NCI-H2171 (cell line): ENCODE measurements around the gene ZNF232.
A peak's percentile ranks its signal among the peaks of the same experiment; 100 is the strongest.
"Not testable (repeated sequence)": the region's sequence is repeated elsewhere in the genome, so short reads cannot be mapped to it uniquely, and the experiment has no call there.

Experiments used
- DNase-seq: peaks from one replicate; lab custom pipeline; 2025; lab: John Stamatoyannopoulos, UW

ZNF232 gene

DNA sequence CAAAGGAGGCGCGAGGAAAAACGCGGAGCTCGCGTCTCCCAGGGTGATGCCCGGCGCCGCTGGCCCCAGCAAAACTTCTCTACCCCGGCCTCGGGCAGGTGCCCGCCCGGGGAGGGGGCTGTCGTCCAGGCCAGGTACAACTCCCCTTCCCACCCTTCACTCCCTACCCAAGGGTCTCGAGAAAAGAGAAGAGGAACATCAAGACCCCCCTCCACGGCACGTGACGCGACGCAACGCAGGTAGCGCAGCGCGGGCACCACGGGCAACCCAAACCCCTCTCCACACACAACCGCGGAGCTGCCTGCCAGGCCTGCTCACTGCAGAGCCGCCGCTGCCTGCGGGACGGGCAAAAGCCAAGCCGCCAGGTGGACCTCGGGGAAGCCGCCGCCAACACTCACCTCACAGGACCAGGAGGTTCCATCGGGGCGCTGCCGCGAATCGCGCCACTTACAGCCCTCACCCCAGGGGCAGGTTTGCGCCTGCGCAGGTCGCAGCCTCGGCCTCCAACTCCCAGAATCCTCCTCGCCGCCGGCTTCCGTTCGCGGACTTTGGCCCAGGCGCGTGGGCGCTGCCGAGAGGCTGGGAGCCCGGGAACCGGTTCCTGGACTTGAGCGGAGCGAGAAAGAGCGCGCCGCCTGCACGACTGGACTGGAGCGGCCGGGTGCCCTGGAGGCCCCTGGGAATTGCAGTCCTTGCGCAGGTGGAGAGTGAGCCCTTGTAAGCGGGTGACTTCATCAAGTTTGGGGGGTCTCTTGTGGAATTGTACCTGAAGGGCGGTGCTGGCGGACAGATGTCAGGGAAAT lies at the start of gene ZNF232:
Gene ZNF232, minus strand, starts transcription at position 477 of the 803 bp plus-strand sequence. Its CDS starts 56 bp downstream, at position 421.
- peak; percentile 94 for DNase-seq

DNA sequence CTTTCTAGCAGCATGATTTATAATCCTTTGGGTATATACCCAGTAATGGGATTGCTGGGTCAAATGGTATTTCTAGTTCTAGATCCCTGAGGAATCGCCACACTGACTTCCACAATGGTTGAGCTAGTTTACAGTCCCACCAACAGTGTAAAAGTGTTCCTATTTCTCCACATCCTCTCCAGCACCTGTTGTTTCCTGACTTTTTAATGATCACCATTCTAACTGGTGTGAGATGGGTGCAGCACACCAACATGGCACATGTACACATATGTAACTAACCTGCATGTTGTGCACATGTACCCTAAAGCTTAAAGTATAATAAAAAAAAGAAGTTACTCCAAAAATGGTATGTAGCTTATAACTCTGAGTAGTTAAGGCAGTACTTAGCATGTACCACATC lies 49.0 kb upstream of the ZNF232 start:
- DNase-seq = not testable (repeated sequence)

DNA sequence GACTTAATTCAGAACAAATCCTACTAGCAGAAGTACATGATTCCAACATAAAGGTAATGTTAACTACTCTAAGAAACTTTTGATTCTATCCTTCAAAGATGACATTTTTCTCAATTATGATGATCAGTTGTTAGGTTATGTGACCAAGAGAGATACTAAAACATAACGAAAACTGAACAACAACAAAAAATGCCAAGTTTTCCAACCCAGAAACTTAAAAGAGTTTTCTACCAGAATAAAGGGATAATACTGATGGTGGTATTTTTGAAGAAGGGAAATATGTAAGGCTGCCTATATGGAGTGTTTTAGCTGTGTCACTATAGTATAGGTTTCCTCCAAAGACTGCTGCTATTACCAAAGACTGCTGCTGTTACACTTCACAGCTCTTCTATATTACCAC lies 34.4 kb upstream of the ZNF232 start:
- DNase-seq = not testable (repeated sequence)

GRCh38 chr17:5142877-5143276 lies 31.2 kb upstream of the ZNF232 start:
- DNase-seq = not testable (repeated sequence)

DNA sequence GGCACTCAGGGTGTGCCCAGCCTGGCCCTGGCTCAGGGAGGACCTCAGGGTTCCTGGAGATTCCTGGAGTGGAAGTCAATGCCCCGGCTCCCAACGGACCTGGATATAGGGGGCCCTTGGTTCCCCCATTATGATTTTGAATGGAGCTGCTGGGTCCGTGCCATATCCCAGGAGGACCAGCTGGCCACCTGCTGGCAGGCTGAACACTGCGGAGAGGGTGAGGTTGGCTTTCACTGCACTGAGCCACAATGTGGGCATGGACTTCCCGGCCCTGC lies 27.7 kb upstream of the ZNF232 start:
- no peak for DNase-seq

DNA sequence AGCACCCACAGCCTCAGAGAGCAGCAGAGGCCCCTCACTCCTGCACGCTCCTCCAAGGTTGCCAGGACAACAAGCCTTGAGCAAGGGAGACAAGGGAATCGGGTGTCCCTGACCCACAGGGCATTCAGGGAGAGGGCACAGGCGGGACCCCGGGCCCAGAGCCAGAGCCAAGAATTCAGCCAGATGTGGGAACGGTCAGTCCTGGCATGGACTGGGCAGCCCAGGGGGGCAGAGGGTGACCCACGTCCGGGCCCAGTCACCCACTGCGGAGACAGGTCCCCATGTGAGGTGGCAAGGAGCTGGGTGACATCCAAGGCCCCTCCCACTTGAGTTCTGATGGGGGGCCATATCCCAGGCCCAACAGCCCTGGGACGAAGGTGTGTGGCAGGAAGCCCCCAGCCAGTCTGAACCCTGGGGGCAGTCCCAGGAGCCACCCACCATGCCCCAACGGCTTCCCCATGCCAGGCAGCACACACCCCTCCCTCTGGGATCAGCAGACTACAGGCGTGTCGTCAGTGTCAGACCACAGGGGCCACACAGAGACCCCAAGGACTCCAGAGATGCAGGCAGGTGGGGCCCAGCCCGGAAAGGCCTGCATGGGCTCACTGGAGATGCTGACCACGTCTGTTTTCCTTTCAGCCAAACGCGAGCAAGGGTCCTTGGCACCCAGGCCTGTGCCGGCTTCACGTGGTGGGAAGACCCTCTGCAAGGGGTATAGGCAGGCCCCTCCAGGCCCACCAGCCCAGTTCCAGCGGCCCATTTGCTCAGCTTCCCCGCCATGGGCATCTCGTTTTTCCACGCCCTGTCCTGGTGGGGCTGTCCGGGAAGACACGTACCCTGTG lies 27.2 kb upstream of the ZNF232 start:
- DNase-seq = no peak

GRCh38 chr17:5138198-5138544 lies 26.5 kb upstream of the ZNF232 start:
- not testable (repeated sequence) for DNase-seq

DNA sequence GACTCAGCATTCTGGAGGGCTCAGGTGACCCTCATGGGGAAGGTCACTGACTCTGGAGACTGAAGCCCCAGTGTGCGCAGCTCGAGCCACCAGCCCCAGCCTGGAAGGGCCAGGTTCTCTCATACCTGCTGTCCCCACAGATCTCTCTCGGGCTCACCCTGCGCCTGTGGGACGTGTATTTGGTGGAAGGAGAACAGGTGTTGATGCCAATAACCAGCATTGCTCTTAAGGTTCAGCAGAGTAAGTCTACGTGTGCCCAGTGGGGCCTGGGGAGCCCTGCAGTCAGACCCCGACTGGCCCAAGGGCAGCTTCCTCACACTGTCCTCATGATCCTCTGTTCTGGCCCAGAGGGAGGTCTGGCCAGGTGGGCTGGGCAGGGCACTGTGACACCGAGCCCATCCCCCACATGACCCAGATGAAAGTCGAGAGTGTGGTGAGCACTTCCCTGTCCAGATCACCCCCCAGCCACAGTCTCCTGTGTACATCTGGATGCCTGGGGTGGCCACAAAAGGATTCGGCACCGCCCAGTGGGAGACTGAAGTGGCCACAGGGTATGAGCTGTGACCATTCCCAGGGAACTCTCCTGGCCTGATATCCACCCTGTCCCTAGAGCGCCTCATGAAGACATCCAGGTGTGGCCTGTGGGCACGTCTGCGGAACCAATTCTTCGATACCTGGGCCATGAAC lies 26.0 kb upstream of the ZNF232 start:
- not testable (repeated sequence) for DNase-seq

DNA sequence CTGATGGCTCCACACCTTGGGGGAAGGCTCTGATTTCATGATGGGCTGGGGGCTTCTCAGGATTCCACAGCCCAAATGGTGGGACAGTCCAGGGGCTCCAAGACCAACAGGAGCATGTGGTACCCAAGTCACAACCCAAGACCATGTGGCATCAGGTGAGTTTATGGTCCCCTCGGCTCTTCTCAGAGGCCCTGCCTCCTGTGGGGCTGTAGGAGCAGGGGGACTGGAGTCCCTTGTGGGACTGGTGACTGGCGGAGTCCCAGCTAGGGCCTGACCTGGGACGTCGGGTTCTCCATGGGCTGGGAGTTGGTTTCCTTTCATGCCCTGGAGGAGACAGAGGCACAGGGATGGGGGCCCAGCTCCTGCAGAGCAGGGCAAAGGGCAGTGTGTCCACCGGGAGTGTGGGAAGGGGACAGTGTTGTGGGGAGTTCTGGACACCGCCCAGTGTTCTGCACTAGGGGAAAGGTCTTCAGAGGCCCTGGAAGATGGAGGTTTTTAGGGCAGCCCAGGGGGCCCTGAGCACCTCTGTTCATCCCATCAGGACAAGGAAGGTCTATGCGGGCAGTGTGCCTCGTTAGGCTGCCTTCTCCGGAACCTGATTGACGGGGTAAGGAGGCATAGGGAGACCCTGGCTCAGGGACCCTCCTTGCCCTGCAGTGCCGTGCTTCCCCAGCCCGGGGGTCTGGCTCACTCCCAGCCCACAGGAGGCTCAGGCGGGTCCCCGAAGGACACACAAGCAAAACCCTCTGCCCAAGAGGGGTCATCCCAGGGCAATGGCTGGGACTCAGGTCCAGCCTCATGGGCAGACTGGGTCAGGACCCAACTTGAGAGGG lies 25.1 kb upstream of the ZNF232 start:
- DNase-seq = not testable (repeated sequence)

DNA sequence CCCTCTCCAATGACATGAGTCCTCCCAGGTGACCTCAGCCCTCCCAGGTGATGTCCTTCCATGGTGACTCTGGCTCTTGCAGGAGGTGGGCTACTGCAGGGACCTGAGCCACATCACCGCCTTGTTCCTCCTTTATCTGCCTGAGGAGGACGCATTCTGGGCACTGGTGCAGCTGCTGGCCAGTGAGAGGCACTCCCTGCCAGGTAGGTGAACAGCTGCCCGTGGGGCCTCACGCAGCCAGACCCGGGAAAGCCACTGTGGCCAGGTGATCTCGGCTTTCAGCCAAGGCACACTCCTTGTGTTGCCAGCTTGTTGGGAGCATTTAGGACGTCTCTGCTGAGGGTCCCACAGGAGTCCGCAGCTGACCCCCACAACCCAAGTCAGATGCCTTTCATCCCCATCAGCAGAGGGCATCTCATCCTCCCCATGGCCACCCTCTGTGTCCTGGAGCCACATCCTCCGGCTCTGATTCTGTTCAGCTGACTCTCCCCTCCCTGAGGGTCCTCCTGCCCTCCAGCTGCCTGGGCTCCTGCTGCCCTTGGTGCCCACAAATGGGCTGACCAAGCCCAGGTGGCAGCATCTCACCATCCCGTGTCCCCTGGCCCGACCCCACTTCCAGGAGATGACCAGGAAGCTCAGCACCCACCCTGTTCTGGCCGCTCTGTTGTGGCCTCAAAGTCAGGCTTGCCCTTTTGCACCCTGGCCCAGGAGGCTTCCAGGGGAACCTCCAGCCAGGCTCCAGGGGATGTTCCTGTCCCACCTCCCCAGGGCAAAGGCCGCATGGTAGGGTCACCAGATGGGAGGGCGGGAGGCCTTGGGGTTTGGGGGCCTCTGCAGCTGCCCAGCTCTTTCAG lies 24.3 kb upstream of the ZNF232 start:
- no peak for DNase-seq

GRCh38 chr17:5135131-5135712 lies 23.5 kb upstream of the ZNF232 start:
- not testable (repeated sequence) for DNase-seq

DNA sequence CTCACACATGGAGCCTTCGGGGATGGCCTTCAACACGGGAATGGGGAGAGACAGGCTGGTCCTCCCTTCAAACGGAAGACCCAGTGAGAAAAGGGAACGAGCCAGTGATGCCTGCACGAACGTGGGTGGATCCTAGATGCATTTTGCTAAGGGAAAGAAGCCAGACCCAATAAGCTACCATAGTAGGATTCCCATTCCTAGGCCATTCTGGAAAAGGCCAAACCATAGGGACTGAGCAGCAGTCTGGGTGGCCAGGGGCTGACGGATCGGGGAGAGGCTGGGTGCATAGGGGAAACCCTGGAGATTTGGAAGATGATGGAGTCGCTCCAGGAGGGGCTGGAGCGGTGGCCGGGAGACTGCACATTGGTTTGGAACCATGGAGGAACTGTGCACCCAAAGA lies 22.9 kb upstream of the ZNF232 start:
- DNase-seq = not testable (repeated sequence)

- DNase-seq = not testable (repeated sequence)
Measured at GRCh38 chr17:5133961-5134360, 22.3 kb upstream of the ZNF232 start.

DNA sequence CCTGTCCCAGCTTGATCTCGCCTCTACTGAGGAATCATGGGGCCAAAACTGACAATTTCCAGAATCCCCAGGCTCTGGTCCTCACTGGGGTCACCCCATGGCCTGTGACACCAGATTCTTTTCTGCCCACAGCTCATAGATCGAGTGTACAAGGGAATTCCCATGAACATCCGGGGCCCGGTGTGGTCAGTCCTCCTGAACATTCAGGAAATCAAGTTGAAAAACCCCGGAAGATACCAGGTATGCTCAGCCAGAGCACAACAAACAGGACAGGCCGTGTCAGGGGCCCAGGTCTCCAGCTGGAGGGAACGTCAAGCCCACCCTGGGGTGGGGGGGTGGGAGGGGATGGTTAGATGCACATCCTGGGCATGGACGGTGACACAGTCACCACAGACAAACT lies 21.6 kb upstream of the ZNF232 start:
- no peak for DNase-seq

DNA sequence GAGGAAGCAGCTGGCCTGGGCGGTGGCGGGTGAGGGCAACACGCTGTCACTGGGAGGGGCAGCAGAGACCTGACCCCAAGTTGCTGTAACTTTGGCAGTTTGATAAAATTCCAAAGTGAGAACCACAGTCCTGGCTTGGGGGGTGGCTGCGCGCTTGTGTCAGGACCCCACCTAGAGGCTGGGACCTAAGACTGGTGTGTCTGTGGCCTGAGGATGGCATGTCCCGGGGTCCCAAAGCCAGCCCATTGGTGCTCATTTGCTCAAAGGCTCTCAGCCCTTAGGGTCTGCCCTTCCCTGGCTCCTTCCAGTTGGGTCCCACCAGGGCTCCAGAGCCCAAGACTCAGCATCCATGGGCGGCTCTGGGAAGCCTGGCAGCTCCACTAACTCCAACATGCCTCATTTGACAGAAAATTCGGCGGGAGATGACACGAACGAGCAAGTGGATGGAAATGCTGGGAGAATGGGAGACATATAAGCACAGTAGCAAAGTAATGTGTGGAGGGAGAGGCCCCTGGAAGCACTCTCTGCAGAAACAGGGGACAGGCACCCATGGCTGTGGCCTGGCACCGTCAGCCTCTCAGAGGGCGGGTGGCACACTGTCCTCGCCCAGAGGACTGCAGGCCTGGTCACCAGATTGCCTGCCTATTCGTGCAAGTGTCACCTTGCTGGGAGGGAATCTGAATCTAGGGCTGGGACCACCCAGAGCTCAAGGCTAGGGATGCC lies 21.0 kb upstream of the ZNF232 start:
- DNase-seq = not testable (repeated sequence)

DNA sequence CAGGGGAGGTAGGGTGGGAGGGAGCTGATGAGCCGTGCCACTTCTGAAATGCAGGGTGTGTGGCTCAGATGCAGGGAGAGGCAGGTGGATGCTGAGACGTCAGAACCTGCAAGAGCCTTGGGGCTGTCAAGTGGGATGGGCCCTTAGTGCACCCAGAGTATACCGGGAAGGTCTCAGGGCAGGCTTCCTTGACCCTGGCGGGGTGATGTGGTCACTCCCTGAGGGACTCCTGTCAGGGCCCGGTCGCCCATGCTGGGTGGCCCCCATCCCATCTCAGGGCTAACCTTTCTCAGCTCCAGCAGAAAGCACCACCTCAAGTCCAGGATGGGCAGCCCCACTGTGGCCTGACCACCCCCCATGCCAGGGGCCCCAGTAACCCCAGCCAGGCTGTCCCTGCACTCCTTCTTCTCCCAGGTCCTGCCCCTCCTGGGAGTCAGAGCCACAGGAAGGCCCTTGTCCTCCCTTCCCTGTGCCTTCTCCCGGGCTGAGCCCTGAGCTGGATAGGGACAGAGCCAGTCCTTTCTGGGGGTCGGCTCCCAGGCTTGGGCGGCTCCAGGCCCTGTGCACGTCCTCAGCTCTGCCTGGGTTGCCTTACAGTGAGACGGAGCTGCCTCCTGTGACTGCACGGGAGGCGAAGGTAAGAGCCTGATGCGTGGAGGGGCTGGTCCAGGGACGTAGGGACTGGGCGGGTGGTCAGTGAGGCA lies 20.3 kb upstream of the ZNF232 start:
- not testable (repeated sequence) for DNase-seq

- DNase-seq = no peak
Measured at GRCh38 chr17:5131146-5131715, 19.6 kb upstream of the ZNF232 start.

DNA sequence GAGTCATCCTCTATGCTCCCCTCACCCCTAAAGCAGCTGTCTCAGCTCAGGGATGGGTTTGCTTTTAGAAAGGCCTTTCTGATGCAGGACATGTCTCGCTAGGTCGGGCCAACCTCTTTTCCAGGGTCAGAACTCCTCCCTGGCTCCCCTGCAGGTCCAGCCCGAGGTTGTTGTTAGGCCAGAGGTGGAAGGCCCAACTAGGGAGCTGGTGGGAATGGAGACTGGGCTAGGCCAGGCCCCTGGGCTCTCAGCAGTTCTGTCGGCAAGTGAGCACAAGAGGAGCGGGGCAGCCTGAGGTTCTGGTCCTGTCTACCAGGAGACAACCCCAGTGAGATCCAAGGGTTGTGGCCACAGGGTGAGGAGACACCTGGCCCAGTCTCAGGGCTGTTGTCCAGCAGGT lies 19.0 kb upstream of the ZNF232 start:
- DNase-seq = not testable (repeated sequence)

- DNase-seq = not testable (repeated sequence)
Measured at GRCh38 chr17:5130261-5130660, 18.6 kb upstream of the ZNF232 start.
